22Rv1 (cell line): ENCODE data around the gene FBN2.
"Not testable (repeated sequence)": the region's sequence is repeated elsewhere in the genome, so short reads cannot be mapped to it uniquely, and the experiment has no call there.

Experiments used
- H3K27ac ChIP-seq: fragments of 450-650 bp; 2 replicates; pipeline ENCODE4 v1.5.1; 2017
- CTCF ChIP-seq: fragments of 450-650 bp; IDR thresholded peaks from 2 replicates; pipeline ENCODE4 v1.5.1; 2017; ENCODE audit warnings: mild to moderate bottlenecking
- ZFX ChIP-seq: fragments of 450-650 bp; IDR thresholded peaks from 2 replicates; pipeline ENCODE4 v1.6.1; 2017; ENCODE audit warnings: antibody characterized with exemption, borderline replicate concordance

The FBN2 gene

GRCh38 chr5:128513806-128514205 lies 24.2 kb downstream of the FBN2 start:
- no peak for TF ChIP-seq CTCF
- no peak for TF ChIP-seq ZFX
- H3K27ac ChIP-seq = no peak overlapping the region

GRCh38 chr5:128512894-128513293 lies 25.2 kb downstream of the FBN2 start:
- no peak for TF ChIP-seq CTCF
- TF ChIP-seq ZFX = no peak
- H3K27ac ChIP-seq = no peak overlapping the region

GRCh38 chr5:128506643-128507042 lies 31.4 kb downstream of the FBN2 start:
- TF ChIP-seq CTCF (no peak), ZFX (no peak)
- no peak overlapping the region for H3K27ac ChIP-seq

- not testable (repeated sequence) for H3K27ac ChIP-seq
Observed at GRCh38 chr5:128503727-128504126, 34.3 kb downstream of the FBN2 start.

GRCh38 chr5:128498844-128499455 lies 39.1 kb downstream of the FBN2 start:
- no peak for TF ChIP-seq ZFX
- peak; percentile 71 for TF ChIP-seq CTCF
- H3K27ac ChIP-seq = no peak overlapping the region

GRCh38 chr5:128494516-128494915 lies 43.5 kb downstream of the FBN2 start:
- TF ChIP-seq ZFX = no peak
- peak; percentile 26 for TF ChIP-seq CTCF
- H3K27ac ChIP-seq = no peak overlapping the region

- no peak overlapping the region for H3K27ac ChIP-seq
- no peak for TF ChIP-seq ZFX
- TF ChIP-seq CTCF = no peak
Observed at GRCh38 chr5:128493657-128494329, 44.3 kb downstream of the FBN2 start.
